GM18909 (cell line): Measurements from ENCODE around the gene HOXD1.

ENCODE experiments used
- ATAC-seq: cut with Tn5 transposase; IDR thresholded peaks from one replicate; pipeline ENCODE4 v1.9.1; 2021; ENCODE audit warnings: mild to moderate bottlenecking; ENCODE audit not compliant: unreplicated experiment, poor library complexity

HOXD1 gene

GRCh38 chr2:176152350-176153181 is 35.9 kb upstream of the HOXD1 start:
- ATAC-seq, result no peak

GRCh38 chr2:176154576-176155252 is 33.8 kb upstream of the HOXD1 start:
- ATAC-seq, result no peak

DNA sequence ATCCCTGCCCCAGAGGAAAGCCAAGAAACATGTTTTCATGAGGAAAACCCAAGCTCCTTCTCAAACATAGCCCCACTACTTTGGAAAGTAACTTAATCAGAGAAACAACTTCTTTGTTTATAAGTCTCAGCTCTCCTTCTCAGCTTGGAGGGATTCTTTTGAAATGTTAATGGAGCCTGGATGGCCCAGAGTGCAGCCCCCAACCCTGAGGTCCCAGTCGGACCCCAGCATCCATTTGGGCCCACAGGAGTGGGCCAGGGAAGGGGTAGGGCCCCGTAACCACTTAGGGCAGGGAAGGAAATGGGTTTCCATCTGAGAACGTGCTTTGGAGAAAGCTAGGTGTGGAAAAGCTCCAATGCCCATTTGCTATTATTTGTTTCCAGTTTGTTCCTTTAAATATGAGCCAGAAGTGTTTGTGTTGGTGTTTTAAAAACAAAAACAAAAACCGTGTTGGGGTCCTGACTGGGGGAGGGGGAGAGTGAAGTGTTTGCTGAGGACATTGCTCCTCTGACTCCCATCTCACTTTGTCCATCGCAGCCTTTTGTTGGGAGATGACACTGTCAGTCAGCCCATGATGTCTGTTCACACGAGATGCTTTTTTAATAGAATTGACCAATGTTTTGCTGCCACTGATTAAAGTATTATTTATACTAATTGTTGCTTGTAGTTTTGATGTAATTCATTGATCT is 33.0 kb upstream of the HOXD1 start:
- ATAC-seq, result no peak

- ATAC-seq, result no peak
These were observed 32.1 kb upstream of the HOXD1 start for GRCh38 chr2:176156301-176156806.

GRCh38 chr2:176156807-176157498 is 31.5 kb upstream of the HOXD1 start, which contains the start of gene HOXD3:
HOXD3 (plus strand) TSS chr2:176157307; CDS start chr2:176169115, 11,808 bp downstream.
- ATAC-seq, result no peak

DNA sequence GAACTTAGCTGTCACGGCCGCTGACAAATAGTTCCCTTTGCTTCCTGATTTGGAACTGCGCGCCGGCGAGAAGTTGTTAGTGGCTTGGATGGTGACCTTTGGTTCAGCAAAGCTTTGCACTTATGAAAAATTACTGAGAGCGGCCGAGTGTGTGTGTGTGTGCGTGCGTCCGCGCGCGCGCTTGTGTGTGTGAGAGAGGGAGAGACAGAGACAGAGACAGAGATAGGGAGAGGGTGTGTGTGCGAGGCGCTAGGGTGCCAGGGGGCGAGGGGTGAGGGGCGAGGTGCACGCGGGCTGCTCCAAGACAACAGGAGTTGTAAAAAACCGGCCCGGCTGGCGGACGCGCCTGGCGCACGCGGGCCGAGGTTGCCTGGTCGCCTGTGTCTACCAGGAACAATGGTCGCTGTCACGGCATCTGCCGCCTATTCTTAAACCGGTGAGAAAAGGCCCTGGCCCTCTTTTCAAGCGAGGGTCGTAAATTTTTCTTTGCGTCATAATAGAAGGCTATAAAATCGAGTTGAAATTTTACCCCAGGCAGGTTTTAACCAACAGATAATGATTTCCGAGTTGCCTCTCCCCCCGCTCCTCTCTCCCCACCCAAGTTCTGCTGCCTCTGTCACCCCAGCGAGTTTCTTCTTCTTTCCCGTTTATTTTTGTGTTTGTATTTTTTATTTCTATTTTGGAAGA is 30.8 kb upstream of the HOXD1 start:
- ATAC-seq, result no peak

- ATAC-seq, result no peak
These were observed 30.3 kb upstream of the HOXD1 start for GRCh38 chr2:176158186-176158591.

GRCh38 chr2:176158855-176159662 is 29.4 kb upstream of the HOXD1 start:
- ATAC-seq, result no peak

DNA sequence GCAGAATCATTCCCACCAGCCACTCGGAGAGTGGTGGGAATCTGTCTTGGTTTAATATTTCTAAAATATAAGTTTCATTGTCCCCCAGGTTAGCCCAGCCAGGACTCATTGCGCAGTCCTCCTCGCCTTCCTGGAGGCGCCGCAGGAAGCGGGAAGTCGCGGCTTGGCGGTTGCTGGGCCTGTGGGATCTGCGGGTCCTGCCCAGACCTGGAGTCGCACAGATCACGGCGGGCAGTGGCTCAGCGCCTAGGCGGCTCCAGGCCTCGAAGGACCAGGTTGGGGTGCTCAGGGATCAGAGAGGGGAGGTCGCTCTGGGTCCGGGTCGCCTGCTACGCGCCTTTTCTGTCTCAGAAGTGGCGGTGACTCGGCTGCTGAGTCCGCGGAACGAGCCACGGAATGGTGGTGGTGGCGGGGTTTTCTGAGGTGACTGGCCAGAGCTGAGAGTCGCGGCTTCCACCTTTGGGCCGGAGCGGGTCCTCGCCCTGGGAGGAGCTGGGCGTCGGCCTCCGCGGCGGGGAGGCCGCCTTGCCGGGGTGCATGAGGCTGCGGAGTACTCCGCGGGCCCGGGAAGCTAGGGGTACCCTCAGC is 28.7 kb upstream of the HOXD1 start:
- no peak for ATAC-seq

- no peak for ATAC-seq
These were observed 28.1 kb upstream of the HOXD1 start for GRCh38 chr2:176160251-176160985.

GRCh38 chr2:176160986-176161824 is 27.3 kb upstream of the HOXD1 start:
- ATAC-seq, result no peak

DNA sequence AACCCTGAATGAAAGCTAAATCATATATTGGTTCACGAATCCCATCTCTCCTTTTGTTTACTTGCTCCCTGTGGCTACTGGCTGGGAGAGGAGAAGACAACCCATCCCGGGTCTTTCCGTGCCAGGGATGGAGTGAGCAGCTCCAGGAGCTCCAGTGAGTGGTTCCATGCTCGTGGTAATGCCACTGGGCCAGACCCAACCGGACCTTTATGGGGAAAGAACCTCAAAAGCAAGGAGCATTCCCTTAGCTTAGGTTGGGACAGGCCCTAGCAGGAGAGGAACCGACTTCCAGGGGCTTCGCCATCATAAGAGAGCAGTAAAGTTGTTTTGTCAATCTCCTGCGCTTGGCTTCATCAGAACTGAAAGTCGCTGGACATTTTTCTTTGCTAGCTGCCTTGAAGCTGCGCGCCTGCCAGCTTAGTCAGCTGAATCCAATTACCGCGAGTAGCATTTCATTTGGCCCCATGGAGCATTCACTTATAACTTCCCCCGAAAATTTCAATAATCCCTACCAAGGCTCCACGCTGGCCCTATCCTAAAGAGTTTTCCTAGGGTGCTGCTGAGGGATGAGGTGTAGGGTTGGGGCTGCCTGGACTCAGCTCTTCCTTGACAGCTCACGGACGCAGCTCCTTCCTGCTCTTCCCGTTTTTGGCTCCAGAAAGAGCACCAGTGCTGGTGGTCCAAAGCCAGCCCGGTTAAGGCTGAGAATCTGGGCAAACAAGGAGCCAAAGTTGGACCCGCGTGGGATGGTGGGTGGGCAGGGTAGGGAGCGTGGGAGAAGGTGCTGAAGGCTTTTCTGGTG is 26.4 kb upstream of the HOXD1 start:
- no peak for ATAC-seq

GRCh38 chr2:176162911-176163671 is 25.4 kb upstream of the HOXD1 start:
- ATAC-seq, result no peak

DNA sequence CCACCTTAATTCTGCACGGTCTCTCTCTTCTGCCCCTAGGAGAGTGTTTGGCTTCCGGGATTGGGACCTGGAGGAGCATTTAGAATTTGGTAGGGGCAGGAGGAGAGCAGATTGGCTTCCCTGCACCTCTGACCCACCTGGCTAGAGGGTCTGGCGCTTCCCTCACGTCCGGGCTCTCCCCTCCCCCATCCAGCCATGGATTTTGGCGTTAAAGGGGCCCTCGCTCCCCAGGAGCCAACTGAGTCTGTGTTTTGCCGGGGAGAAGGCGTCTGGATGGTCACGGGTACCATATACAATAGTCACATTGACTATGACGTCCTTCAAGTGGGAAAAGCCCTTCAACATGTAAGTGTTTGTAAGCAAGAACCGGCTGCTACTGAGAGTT is 24.8 kb upstream of the HOXD1 start:
- ATAC-seq, result no peak

- ATAC-seq, result no peak
These were observed 24.3 kb upstream of the HOXD1 start for GRCh38 chr2:176164201-176164600.
